ENCODE measurements around the gene IL19. TPM values are rescaled to one million over a fixed set of nuclear protein-coding genes. Genes with fewer than 3 reads are reported as not detected.

Gene IL19
- total RNA-seq, 4 donors from 2014 or later = not detected

GRCh38 chr1:206833106-206833680, 62.6 kb downstream of the IL19 start:
- no peaks in the 10 kb centered on the region for H3K9me3 ChIP-seq
- H3K27me3 ChIP-seq = peaks cover 0 to 5% of the 10 kb centered on the region in 2 donors
- 46 to 53% methylated on average over 2 of the region's 2 CpGs for WGBS, 2 donors
- TF ChIP-seq POLR2A (IDR thresholded peaks at IDR 0.05) = no peak
- TF ChIP-seq EP300 (IDR thresholded peaks at IDR 0.05) = no peak
- TF ChIP-seq CTCF (IDR thresholded peaks at IDR 0.05) = no peak
- H3K4me3 ChIP-seq = no peak overlapping the region
- no peaks in the 10 kb centered on the region for H3K36me3 ChIP-seq
- H3K4me1 ChIP-seq = peaks cover 0 to 8% (median 4%) of the 10 kb centered on the region in 4 donors
- H3K27ac ChIP-seq = no peak overlapping the region
- DNase-seq (ENCODE audit: low spot score in 2 of 2) = no peak

GRCh38 chr1:206833801-206834200, 63.2 kb downstream of the IL19 start:
- H3K9me3 ChIP-seq = no peaks in the 10 kb centered on the region
- no peaks in the 10 kb centered on the region for H3K36me3 ChIP-seq
- TF ChIP-seq EP300 (IDR thresholded peaks at IDR 0.05) (no peak), POLR2A (IDR thresholded peaks at IDR 0.05) (no peak), CTCF (IDR thresholded peaks at IDR 0.05) (no peak)
- WGBS, 2 donors = 51 to 64% methylated on average over 2 of the region's 2 CpGs
- H3K27me3 ChIP-seq = peaks cover 0 to 5% of the 10 kb centered on the region in 2 donors
- no peak overlapping the region for H3K27ac ChIP-seq
- no peak overlapping the region for H3K4me3 ChIP-seq
- peaks cover 0 to 8% (median 4%) of the 10 kb centered on the region in 4 donors for H3K4me1 ChIP-seq
- DNase-seq (ENCODE audit: low spot score in 2 of 2) = no peak

- Histone ChIP-seq H3K4me3 (no peak overlapping the region), H3K27ac (no peak overlapping the region), H3K4me1 (peaks cover 0 to 8% (median 4%) of the 10 kb centered on the region in 4 donors), H3K36me3 (no peaks in the 10 kb centered on the region), H3K9me3 (no peaks in the 10 kb centered on the region), H3K27me3 (peaks cover 0 to 5% of the 10 kb centered on the region in 2 donors)
- WGBS, 2 donors = 81 to 88% methylated on average over 6 of the region's 6 CpGs
- no peak for TF ChIP-seq CTCF (IDR thresholded peaks at IDR 0.05)
- TF ChIP-seq POLR2A (IDR thresholded peaks at IDR 0.05) = no peak
- no peak for TF ChIP-seq EP300 (IDR thresholded peaks at IDR 0.05)
- DNase-seq (ENCODE audit: low spot score in 2 of 2) = no peak
Observed at GRCh38 chr1:206834217-206834616, 63.6 kb downstream of the IL19 start.

- Histone ChIP-seq H3K27me3 (peaks cover 0 to 5% of the 10 kb centered on the region in 2 donors), H3K36me3 (no peaks in the 10 kb centered on the region), H3K4me1 (peaks cover 0 to 8% (median 1%) of the 10 kb centered on the region in 4 donors), H3K4me3 (no peak overlapping the region), H3K27ac (no peak overlapping the region), H3K9me3 (no peaks in the 10 kb centered on the region)
- DNase-seq (ENCODE audit: low spot score in 2 of 2) = peak in 1 of 2 donors; percentile 29
- TF ChIP-seq EP300 (IDR thresholded peaks at IDR 0.05) = peak in 1 of 2 donors; percentile 46
- TF ChIP-seq POLR2A (IDR thresholded peaks at IDR 0.05) = no peak
- 62 to 63% methylated on average over 3 of the region's 3 CpGs for WGBS, 2 donors
Observed at GRCh38 chr1:206834711-206835110, 64.1 kb downstream of the IL19 start.

GRCh38 chr1:206835186-206835585, 64.6 kb downstream of the IL19 start:
- H3K36me3 ChIP-seq = no peaks in the 10 kb centered on the region
- peaks cover 0 to 5% of the 10 kb centered on the region in 2 donors for H3K27me3 ChIP-seq
- no peak for DNase-seq (ENCODE audit: low spot score in 2 of 2)
- 49 to 62% methylated on average over 3 of the region's 3 CpGs for WGBS, 2 donors
- TF ChIP-seq CTCF (IDR thresholded peaks at IDR 0.05) = no peak
- H3K4me1 ChIP-seq = peaks cover 0 to 8% (median 0%) of the 10 kb centered on the region in 4 donors
- H3K9me3 ChIP-seq = no peaks in the 10 kb centered on the region
- no peak overlapping the region for H3K27ac ChIP-seq
- no peak overlapping the region for H3K4me3 ChIP-seq
